Small intestine (tissue), 7 donors: Measurements from ENCODE around the gene ZNF821. TPM values are rescaled to one million over a fixed set of nuclear protein-coding genes. Genes with fewer than 3 reads are reported as not detected.

Source experiments
- DNase-seq, 2 donors: peaks; one replicate each; pipeline versions ENCODE4 v3.0.0 to v3.0.0-alpha.2; 2013
- FAIRE-seq: peaks from 2 replicates; lab custom pipeline; 2012; peaks lifted over from hg19 to GRCh38; lab: Jason Lieb, UNC
- H3K27ac ChIP-seq, 3 donors: one replicate each; pipeline ENCODE4 v1.5.1; 2013; ENCODE audit warnings: low read length in 2 of 3, mild to moderate bottlenecking in 2 of 3, control low read depth in 1 of 3, inconsistent platforms in 1 of 3, low read depth in 1 of 3, moderate library complexity in 1 of 3
- H3K27me3 ChIP-seq, 3 donors: one replicate each; pipeline ENCODE4 v1.6.1; 2013; ENCODE audit warnings: low read length in 3 of 3, inconsistent platforms in 1 of 3; ENCODE audit not compliant: control insufficient read depth in 3 of 3, insufficient read depth in 3 of 3
- H3K36me3 ChIP-seq, 3 donors: one replicate each; pipeline ENCODE4 v1.6.1; 2013; ENCODE audit warnings: low read length in 3 of 3, inconsistent platforms in 1 of 3, low read depth in 1 of 3, mild to moderate bottlenecking in 1 of 3, moderate library complexity in 1 of 3; ENCODE audit not compliant: control insufficient read depth in 3 of 3, insufficient read depth in 2 of 3
- H3K4me1 ChIP-seq, 3 donors: one replicate each; pipeline ENCODE4 v1.6.1; 2013; ENCODE audit warnings: low read length in 2 of 3, inconsistent platforms in 1 of 3, low read depth in 1 of 3, mild to moderate bottlenecking in 1 of 3, moderate library complexity in 1 of 3; ENCODE audit not compliant: control insufficient read depth in 3 of 3, insufficient read depth in 2 of 3
- H3K4me3 ChIP-seq, 3 donors: one replicate each; pipeline ENCODE4 v1.5.1; 2013; ENCODE audit warnings: low read length in 3 of 3, control low read depth in 1 of 3, inconsistent platforms in 1 of 3, low read depth in 1 of 3, mild to moderate bottlenecking in 1 of 3, moderate library complexity in 1 of 3
- H3K9me3 ChIP-seq, 2 donors: one replicate each; pipeline ENCODE4 v1.6.1; 2013; ENCODE audit warnings: low read depth in 1 of 2, low read length in 1 of 2; ENCODE audit not compliant: control insufficient read depth in 2 of 2, insufficient read depth in 1 of 2
- WGBS, 3 donors: extraction: QIAGEN DNeasy Blood & Tissue Kit; methylation state at CpG; one replicate each; pipeline ENCODE4 v1.1.7; 2013; 5-methylcytosine and 5-hydroxymethylcytosine counted together
- polyA plus RNA-seq, 4 donors: library from polyadenylated mRNA; stranded (reverse) in 3 of 4; unstranded in 1 of 4; fragments of 200-250 nt in 3 of 4; fragments of 120-200 nt in 1 of 4; gene quantifications; one replicate each; pipeline versions ENCODE4 v1.2.1 to v1.2.3, GENCODE V29; 2013
- donor health status: healthy with polysubstance abuse.
- donor health status: control.
- donor health status: control.
- donor health status: Bipolar disorder and iron deficiency.
- donor health status: healthy.

ZNF821 gene
- polyA plus RNA-seq, 4 donors = 7.2 to 15.7 (median 11.2) TPM

DNA sequence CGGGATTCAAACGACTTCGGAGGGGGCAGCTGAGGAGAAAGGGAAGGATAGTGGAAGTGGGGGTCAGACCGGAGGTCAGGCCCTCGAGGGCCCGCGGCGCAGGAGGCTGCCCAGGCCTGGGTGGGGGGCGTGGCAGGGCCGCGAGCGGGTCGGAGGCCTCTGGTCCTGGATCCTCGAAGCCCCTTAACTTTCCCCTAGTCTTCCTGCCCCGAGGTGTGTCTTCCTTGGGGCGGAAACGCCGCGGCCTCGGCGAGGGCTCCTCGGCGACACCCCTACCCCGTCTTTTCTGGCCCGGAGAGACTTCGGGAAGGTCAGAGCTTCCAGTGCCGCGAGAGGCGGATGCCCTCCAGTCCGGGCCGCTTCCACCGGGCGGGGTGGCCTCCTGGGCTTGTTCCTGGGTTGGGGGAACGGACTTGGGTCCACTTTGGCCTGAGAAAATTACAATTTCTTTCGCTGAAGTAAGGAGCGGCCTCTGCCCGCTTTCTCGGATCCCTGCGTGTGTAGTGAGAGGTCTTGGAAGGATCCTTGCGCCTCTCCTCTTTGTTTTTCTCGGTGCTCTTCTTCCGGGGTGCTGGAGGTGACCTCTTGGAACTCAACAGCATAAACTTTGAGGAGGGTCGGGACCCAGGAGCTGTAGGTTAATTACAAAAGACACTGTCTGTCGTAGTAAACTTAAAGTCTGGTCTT lies 11.8 kb upstream of the ZNF821 start:
- WGBS, 3 donors = 0% methylated on average over 42 to 44 of the region's 44 CpGs
- FAIRE-seq (no peak), DNase-seq (peak; percentile 64 to 77)
- Histone ChIP-seq H3K9me3 (no peaks in the 10 kb centered on the region), H3K36me3 (peaks cover 0 to 16% (median 0%) of the 10 kb centered on the region in 3 donors), H3K27ac (peak overlapping the region; percentile 92 to 100 (median 97)), H3K27me3 (no peaks in the 10 kb centered on the region), H3K4me1 (peaks cover 2 to 18% (median 2%) of the 10 kb centered on the region in 3 donors), H3K4me3 (peak overlapping the region; percentile 63 to 97 (median 81))

GRCh38 chr16:71894921-71895678 lies 11.1 kb upstream of the ZNF821 start, which contains the start of gene IST1:
TSS of gene IST1 (plus strand) at chr16:71895531. CDS start at chr16:71915641, 20,110 bp downstream.
- H3K9me3 ChIP-seq = no peaks in the 10 kb centered on the region
- H3K36me3 ChIP-seq = peaks cover 0 to 16% (median 0%) of the 10 kb centered on the region in 3 donors
- peak within 1 kb of the TSS; percentile 63 to 97 (median 81) for H3K4me3 ChIP-seq
- no peaks in the 10 kb centered on the region for H3K27me3 ChIP-seq
- peak within 1 kb of the TSS; percentile 92 to 100 (median 97) for H3K27ac ChIP-seq
- peaks cover 0 to 15% (median 2%) of the 10 kb centered on the region in 3 donors for H3K4me1 ChIP-seq
- WGBS, 3 donors = 0% methylated on average over 66 to 67 of the region's 67 CpGs
- DNase-seq = peak; percentile 98 to 99
- FAIRE-seq = no peak

- 0 to 1% (median 1%) methylated on average over 31 of the region's 31 CpGs for WGBS, 3 donors
- peak overlapping the region; percentile 63 to 97 (median 81) for H3K4me3 ChIP-seq
- DNase-seq (peak; percentile 54 to 67), FAIRE-seq (no peak)
- H3K9me3 ChIP-seq = no peaks in the 10 kb centered on the region
- peaks cover 0 to 15% (median 2%) of the 10 kb centered on the region in 3 donors for H3K4me1 ChIP-seq
- H3K36me3 ChIP-seq = peaks cover 0 to 15% (median 0%) of the 10 kb centered on the region in 3 donors
- H3K27ac ChIP-seq = peak overlapping the region; percentile 92 to 100 (median 97)
- no peaks in the 10 kb centered on the region for H3K27me3 ChIP-seq
These were observed 10.4 kb upstream of the ZNF821 start for GRCh38 chr16:71894229-71894920.

DNA sequence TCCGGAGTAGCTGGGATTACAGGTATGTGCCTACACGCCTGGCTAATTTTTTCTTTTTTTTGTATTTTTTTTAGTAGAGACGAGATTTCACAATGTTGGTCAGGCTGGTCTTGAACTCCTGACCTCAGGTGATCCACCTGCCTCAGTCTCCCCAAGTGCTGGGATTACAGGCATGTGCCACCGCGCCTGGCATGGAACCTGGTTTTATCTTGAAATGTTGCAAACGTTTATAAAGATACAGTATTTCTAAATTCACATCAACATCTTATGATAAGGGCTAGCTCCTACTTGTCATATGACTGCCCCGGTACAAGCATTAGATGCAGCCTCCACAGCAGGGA lies 9.9 kb upstream of the ZNF821 start:
- Histone ChIP-seq H3K4me3 (peak overlapping the region; percentile 63 to 97 (median 81)), H3K36me3 (peaks cover 0 to 11% (median 0%) of the 10 kb centered on the region in 3 donors), H3K9me3 (no peaks in the 10 kb centered on the region), H3K27me3 (no peaks in the 10 kb centered on the region), H3K4me1 (peaks cover 0 to 15% (median 2%) of the 10 kb centered on the region in 3 donors), H3K27ac (peak overlapping the region; percentile 92 to 100 (median 97))
- no peak for DNase-seq
- no peak for FAIRE-seq
- WGBS, 3 donors = 28 to 45% (median 29%) methylated on average over 7 of the region's 7 CpGs

DNA sequence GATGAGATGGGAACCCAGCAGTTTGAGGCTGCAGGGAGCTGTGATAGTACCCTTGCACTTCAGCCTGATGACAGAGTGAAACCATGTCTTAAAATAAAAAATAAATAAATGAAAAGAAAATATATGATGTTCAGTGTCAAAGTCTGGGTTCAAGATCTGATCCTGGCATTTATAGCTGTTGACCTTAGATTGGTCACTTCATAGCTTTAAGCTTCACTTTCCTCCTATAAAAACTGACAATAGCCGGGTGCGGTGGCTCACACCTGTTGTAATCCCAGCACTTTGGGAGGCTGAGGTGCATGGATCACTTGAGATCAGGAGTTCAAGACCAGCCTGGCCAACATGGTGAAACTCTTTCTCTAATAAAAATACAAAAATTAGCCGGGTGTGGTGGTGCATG lies 5.2 kb upstream of the ZNF821 start:
- DNase-seq (no peak), FAIRE-seq (no peak)
- no peaks in the 10 kb centered on the region for H3K27me3 ChIP-seq
- no peak overlapping the region for H3K27ac ChIP-seq
- no peaks in the 10 kb centered on the region for H3K36me3 ChIP-seq
- H3K9me3 ChIP-seq = no peaks in the 10 kb centered on the region
- WGBS, 3 donors = 84 to 92% (median 91%) methylated on average over 3 of the region's 3 CpGs
- no peaks in the 10 kb centered on the region for H3K4me1 ChIP-seq
- no peak overlapping the region for H3K4me3 ChIP-seq

- H3K4me3 ChIP-seq = no peak overlapping the region
- FAIRE-seq (no peak), DNase-seq (peak in 1 of 2 donors; percentile 20)
- H3K36me3 ChIP-seq = peaks cover 0 to 5% (median 0%) of the 10 kb centered on the region in 3 donors
- H3K9me3 ChIP-seq = no peaks in the 10 kb centered on the region
- WGBS, 3 donors = 37 to 50% (median 45%) methylated on average over 4 of the region's 4 CpGs
- peaks cover 0 to 4% (median 3%) of the 10 kb centered on the region in 3 donors for H3K4me1 ChIP-seq
- H3K27me3 ChIP-seq = no peaks in the 10 kb centered on the region
- no peak overlapping the region for H3K27ac ChIP-seq
These were observed 1.3 kb upstream of the ZNF821 start for GRCh38 chr16:71885261-71885650.

GRCh38 chr16:71883168-71883848 lies 674 bp downstream of the ZNF821 start:
- Histone ChIP-seq H3K4me1 (peaks cover 0 to 4% (median 3%) of the 10 kb centered on the region in 3 donors), H3K27ac (peak overlapping the region; percentile 80 to 88 (median 84)), H3K36me3 (peaks cover 0 to 11% (median 3%) of the 10 kb centered on the region in 3 donors), H3K4me3 (peak overlapping the region; percentile 70 to 98 (median 96)), H3K27me3 (no peaks in the 10 kb centered on the region), H3K9me3 (no peaks in the 10 kb centered on the region)
- no peak for FAIRE-seq
- DNase-seq = peak; percentile 36 to 63
- WGBS, 3 donors = 0 to 1% (median 0%) methylated on average over 23 to 46 of the region's 46 CpGs
